ENCODE data around the gene OSGEP. TPM values are rescaled to one million over a fixed set of nuclear protein-coding genes. Genes with fewer than 3 reads are reported as not detected.

Gene OSGEP
- total and polyA plus RNA-seq, 8 donors = 29.0 to 90.1 (median 79.3) TPM

DNA sequence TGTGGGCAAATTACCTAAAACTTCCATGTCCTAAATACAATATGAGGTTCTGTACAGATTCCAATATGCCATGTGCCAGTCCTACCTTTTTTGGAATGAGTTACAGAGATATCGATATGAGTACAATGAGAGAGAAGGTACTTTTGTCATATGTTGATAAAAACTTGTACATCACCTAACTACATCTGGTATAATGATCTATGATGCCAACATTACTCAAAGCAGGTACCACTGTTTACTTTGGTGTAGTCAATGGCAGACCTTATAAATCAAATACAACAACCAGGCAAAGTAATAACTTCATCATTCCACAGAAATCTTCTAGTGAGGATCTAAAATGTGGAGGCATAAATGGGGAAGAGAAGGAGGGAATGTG is 54.0 kb downstream of the OSGEP start:
- TF ChIP-seq CTCF (IDR thresholded peaks at IDR 0.05) = no peak
- ATAC-seq (no peak), DNase-seq (no peak)
- peaks cover 0 to 100% of the 10 kb centered on the region in 2 donors for H3K36me3 ChIP-seq
- H3K9me3 ChIP-seq = no peaks in the 10 kb centered on the region
- H3K4me1 ChIP-seq = peaks cover 0 to 6% of the 10 kb centered on the region in 2 donors
- no peak overlapping the region for H3K4me3 ChIP-seq
- intact Hi-C loops (cut with DNase I) = no loop called here
- no peak overlapping the region for H3K27ac ChIP-seq
- H3K27me3 ChIP-seq = no peaks in the 10 kb centered on the region

DNA sequence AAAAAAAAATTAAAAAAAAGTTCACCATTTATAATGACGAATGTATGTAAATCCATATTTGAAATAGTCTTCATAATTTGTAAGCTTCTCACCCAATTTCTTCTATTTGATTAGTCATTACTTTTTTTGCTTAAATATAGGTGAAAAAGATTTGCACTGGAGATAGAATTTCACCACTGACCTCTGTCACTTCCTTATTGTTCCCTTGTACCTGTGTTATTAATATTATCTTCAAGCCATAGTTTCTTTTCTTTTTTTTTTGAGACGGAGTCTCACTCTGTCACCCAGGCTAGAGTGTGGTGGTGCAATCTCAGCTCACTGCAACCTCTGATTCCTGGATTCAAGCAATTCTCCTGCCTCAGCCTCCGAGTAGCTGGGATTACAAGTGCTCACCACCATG is 57.1 kb downstream of the OSGEP start:
- ATAC-seq (no peak), DNase-seq (no peak)
- no peak for TF ChIP-seq CTCF (IDR thresholded peaks at IDR 0.05)
- peaks cover 0 to 6% of the 10 kb centered on the region in 2 donors for H3K4me1 ChIP-seq
- intact Hi-C loops (cut with DNase I) = no loop called here
- no peak overlapping the region for H3K4me3 ChIP-seq
- H3K27me3 ChIP-seq = no peaks in the 10 kb centered on the region
- H3K9me3 ChIP-seq = no peaks in the 10 kb centered on the region
- H3K36me3 ChIP-seq = peaks cover 0 to 100% of the 10 kb centered on the region in 2 donors
- no peak overlapping the region for H3K27ac ChIP-seq

Other genes starting within 250 kb of the OSGEP start
- gene OR11H6, start 231.1 kb downstream of the OSGEP start, total RNA-seq = not detected
- not detected for gene OR11H6, start 231.1 kb downstream of the OSGEP start, polyA plus RNA-seq (ENCODE audit: insufficient read length in 6 of 6)
- gene OR11H7, start 225.8 kb downstream of the OSGEP start, total RNA-seq = not detected
- gene OR11H7, start 225.8 kb downstream of the OSGEP start, polyA plus RNA-seq (ENCODE audit: insufficient read length in 6 of 6) = under 1 TPM; 0.32 to 0.98 (median 0.75) TPM
- gene OR11H4, start 215.5 kb downstream of the OSGEP start, total RNA-seq = not detected
- under 1 TPM in 3 of 6 donors, not detected in 3; 0.11 to 0.20 (median 0.13) TPM for gene OR11H4, start 215.5 kb downstream of the OSGEP start, polyA plus RNA-seq (ENCODE audit: insufficient read length in 6 of 6)
- 10 to 100 TPM; 16.6 to 18.3 TPM for gene TTC5, start 148.9 kb downstream of the OSGEP start, total RNA-seq
- 10 to 100 TPM; 22.8 to 27.6 (median 25.3) TPM for gene TTC5, start 148.9 kb downstream of the OSGEP start, polyA plus RNA-seq (ENCODE audit: insufficient read length in 6 of 6)
- 10 to 100 TPM; 30.0 to 31.1 TPM for gene CCNB1IP1, start 121.5 kb downstream of the OSGEP start, total RNA-seq
- 100 to 1,000 TPM; 111 to 151 (median 135) TPM for gene CCNB1IP1, start 121.5 kb downstream of the OSGEP start, polyA plus RNA-seq (ENCODE audit: insufficient read length in 6 of 6)
- 10 to 100 TPM; 18.0 to 24.1 TPM for gene PARP2, start 111.2 kb downstream of the OSGEP start, total RNA-seq
- gene PARP2, start 111.2 kb downstream of the OSGEP start, polyA plus RNA-seq (ENCODE audit: insufficient read length in 6 of 6) = 10 to 100 TPM; 51.8 to 68.4 (median 59.3) TPM
- gene TEP1, start 41.3 kb downstream of the OSGEP start, total RNA-seq = 10 to 100 TPM; 50.8 to 57.0 TPM
- gene TEP1, start 41.3 kb downstream of the OSGEP start, polyA plus RNA-seq (ENCODE audit: insufficient read length in 6 of 6) = 10 to 100 TPM; 19.0 to 25.0 (median 20.5) TPM
- gene KLHL33, start 18.6 kb downstream of the OSGEP start, total RNA-seq = under 1 TPM; 0.20 to 0.31 TPM
- under 1 TPM; 0.21 to 0.39 (median 0.31) TPM for gene KLHL33, start 18.6 kb downstream of the OSGEP start, polyA plus RNA-seq (ENCODE audit: insufficient read length in 6 of 6)
- gene APEX1, start 414 bp upstream of the OSGEP start, total RNA-seq = 100 to 1,000 TPM; 115 to 138 TPM
- gene APEX1, start 414 bp upstream of the OSGEP start, polyA plus RNA-seq (ENCODE audit: insufficient read length in 6 of 6) = 100 to 1,000 TPM; 305 to 342 (median 319) TPM
- gene PIP4P1, start 6.6 kb upstream of the OSGEP start, total RNA-seq = 10 to 100 TPM; 24.9 to 40.3 TPM
- gene PIP4P1, start 6.6 kb upstream of the OSGEP start, polyA plus RNA-seq (ENCODE audit: insufficient read length in 6 of 6) = 10 to 100 TPM; 26.6 to 30.5 (median 29.3) TPM
- gene PNP, start 14.6 kb upstream of the OSGEP start, total RNA-seq = 10 to 100 TPM; 37.6 to 84.8 TPM
- 10 to 100 TPM; 28.5 to 43.3 (median 35.6) TPM for gene PNP, start 14.6 kb upstream of the OSGEP start, polyA plus RNA-seq (ENCODE audit: insufficient read length in 6 of 6)
- gene RNASE10, start 50.7 kb upstream of the OSGEP start, total RNA-seq = under 1 TPM; 0.35 to 0.71 TPM
- gene RNASE10, start 50.7 kb upstream of the OSGEP start, polyA plus RNA-seq (ENCODE audit: insufficient read length in 6 of 6) = under 1 TPM in 4 of 6 donors, not detected in 2; 0.30 to 0.93 (median 0.43) TPM
- gene RNASE9, start 106.2 kb upstream of the OSGEP start, total RNA-seq = not detected
- gene RNASE9, start 106.2 kb upstream of the OSGEP start, polyA plus RNA-seq (ENCODE audit: insufficient read length in 6 of 6) = not detected
- not detected for gene RNASE11, start 133.2 kb upstream of the OSGEP start, total RNA-seq
- gene RNASE11, start 133.2 kb upstream of the OSGEP start, polyA plus RNA-seq (ENCODE audit: insufficient read length in 6 of 6) = not detected
- gene RNASE12, start 136.6 kb upstream of the OSGEP start, total RNA-seq = not detected
- gene RNASE12, start 136.6 kb upstream of the OSGEP start, polyA plus RNA-seq (ENCODE audit: insufficient read length in 6 of 6) = not detected
- gene OR6S1, start 186.9 kb upstream of the OSGEP start, total RNA-seq = not detected
- not detected for gene OR6S1, start 186.9 kb upstream of the OSGEP start, polyA plus RNA-seq (ENCODE audit: insufficient read length in 6 of 6)
- 10 to 100 TPM; 17.9 to 18.5 TPM for gene RNASE4, start 229.7 kb upstream of the OSGEP start, total RNA-seq
- gene RNASE4, start 229.7 kb upstream of the OSGEP start, polyA plus RNA-seq (ENCODE audit: insufficient read length in 6 of 6) = 1 to 10 TPM; 5.1 to 7.8 (median 6.4) TPM
- 10 to 100 TPM; 10.3 to 11.0 TPM for gene ANG, start 234.0 kb upstream of the OSGEP start, total RNA-seq
- gene ANG, start 234.0 kb upstream of the OSGEP start, polyA plus RNA-seq (ENCODE audit: insufficient read length in 6 of 6) = 10 to 100 TPM in 1 of 6 donors, 1 to 10 TPM in 5; 6.6 to 10.9 (median 8.4) TPM